HG02759 (cell line): ENCODE measurements around the gene MUC5AC.
"Not testable (repeated sequence)": the region's sequence is repeated elsewhere in the genome, so short reads cannot be mapped to it uniquely, and the experiment has no call there.

Source experiments
- ATAC-seq: cut with Tn5 transposase; IDR thresholded peaks from one replicate; pipeline ENCODE4 v1.9.1; 2021; ENCODE audit warnings: mild to moderate bottlenecking, moderate library complexity; ENCODE audit not compliant: unreplicated experiment

MUC5AC gene

DNA sequence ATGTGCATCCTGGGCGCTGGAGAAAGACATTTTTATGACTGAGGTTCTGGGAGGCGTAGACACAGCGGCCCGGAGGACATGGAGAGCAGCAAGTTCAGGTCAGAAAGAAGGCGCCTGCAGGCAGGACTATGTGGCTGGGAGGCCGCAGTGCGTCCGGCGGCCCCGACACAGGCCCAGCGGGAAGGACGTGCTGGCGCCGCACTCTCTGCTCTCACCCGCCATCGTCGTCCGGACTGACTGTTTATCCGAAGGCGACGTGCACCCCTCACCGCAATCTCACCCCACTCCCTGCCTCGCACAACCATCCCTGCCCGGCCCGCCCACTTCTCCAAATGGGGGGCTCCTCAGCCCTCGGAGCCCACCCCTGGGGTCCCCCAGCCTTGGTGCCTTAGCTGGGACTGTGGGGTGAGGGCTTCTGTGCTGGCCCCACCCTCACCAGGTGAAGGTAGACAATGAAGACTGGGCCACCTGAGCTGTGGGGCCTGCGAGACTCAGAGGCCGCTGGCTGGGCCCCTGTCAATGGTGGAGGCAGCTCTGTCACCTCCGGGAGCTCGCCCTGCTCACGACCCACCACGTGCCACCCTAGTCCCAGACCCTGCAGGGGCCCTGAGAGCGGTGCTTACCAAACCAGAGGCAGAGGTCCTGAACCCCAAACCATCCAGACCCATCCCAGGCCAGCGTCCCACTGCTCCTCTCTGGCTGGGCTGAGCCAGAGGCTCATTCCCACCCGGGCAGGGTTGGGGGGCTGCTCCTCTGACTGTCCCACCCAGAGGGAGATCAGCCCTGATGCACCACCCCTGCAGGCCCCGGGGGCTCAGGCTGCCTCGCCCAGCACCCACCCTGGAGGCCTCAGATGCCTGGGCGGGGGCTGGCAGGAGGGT lies 48.9 kb downstream of the MUC5AC start:
- ATAC-seq, result no peak

GRCh38 chr11:1207401-1208143 lies 49.8 kb downstream of the MUC5AC start:
- ATAC-seq, result no peak

GRCh38 chr11:1208144-1208393 lies 50.3 kb downstream of the MUC5AC start:
- no peak for ATAC-seq

DNA sequence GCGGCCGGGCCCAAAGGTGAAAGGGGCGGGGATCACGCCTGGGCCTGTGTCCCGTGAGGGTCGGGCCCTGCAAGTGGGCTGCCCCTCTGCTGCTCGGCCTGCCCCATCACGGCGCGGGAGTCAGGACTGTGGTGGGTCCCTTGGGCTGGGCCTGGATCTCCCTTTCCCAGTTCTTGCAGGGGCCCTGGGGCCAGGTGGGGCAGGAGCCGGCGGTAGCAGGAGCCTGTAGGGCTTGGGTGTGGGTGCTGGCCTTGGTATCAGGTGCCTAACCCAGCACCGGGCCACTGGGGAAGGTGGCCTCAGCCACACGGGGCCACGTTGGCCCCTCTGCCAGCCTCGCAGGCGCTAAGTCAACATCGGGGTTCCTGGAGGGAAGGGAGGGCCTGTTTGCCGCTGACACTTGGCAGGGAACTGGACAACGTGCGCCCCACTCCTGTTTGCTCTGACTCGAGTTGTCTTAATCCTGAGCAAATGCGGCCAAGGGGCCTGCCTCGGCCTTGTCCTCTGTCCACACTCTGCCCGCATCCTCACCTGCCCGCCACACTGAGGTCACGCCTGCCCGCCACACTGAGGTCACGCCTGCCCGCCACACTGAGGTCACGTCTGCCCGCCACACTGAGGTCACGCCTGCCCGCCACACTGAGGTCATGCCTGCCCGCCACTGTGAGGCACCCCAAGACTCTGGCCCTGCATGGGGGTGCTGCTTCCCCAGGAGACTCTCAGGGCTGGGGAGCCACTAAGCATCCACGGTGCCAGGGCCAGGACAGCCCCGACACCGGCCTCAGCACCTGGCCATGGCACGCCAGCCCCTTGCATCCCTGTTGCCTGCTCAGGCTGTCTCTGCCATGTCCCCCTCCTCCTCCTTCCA lies 50.9 kb downstream of the MUC5AC start:
- ATAC-seq, result no peak

DNA sequence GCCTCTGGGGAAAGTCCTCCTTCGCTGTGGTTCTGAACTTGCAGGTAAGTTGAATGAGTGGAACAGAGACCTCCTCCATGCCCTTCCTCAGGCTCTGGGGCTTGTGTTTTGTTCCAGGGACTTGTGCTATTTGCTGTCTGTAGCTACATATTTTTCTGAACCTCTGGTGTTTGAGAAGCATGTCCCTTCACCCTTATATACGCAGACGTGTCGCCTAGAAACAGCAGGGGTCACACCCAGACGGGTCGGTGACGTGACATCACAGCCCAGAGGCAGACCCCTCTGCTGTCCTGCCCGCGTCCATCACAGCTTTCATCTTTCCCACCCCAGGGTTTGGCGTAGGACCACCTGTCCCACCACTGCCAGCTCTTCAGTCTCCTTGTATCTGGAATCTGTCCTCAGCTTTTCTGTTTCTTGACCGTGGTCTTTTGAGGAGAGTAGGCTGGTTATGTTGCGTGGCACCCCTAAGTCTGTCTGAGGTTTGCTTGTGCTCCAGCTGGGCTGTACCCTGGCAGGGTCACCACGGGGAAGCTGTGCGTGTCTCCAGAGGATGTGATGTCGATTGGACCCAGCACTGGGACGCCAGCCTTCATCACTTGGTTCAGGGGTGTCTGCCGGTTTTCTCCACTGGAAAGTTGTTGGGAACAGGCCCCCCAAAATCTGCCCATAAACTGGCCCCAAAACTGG lies 51.8 kb downstream of the MUC5AC start:
- no peak for ATAC-seq

DNA sequence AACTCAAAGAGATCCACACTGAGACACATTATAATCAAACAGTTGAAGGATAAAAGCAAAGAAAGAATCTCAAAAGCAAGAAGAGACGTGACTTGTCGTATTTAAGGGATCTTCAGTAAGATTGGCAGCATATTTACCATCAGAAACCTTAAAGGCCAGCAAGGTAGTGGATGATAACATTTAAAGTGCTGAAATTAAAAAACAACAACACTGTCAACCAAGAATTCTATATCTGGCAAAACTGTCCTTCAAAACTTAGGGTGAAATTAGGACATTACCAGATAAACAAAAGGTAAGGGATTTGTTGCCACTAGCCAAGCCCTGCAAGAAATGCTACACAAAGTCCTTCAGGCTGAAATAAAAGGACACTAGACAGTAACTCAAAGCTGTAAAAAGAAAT lies 54.1 kb downstream of the MUC5AC start:
- no peak for ATAC-seq

DNA sequence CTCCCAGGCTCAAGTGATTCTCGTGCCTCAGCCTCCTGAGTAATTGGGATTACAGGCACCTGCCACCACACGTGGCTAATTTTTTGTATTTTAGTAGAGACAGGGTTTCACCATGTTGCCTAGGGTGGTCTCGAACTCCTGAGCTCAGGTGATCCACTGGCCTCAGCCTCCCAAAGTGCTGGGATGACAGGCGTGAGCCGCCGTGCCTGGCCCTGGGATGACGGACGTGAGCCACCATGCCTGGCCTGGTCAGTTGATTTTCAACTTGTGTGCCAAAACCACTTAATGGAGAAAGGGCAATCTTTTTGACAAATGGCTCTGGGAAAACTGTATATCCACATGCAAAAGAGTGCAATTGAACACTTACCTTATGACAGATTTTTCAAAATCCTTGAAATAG lies 58.1 kb downstream of the MUC5AC start:
- not testable (repeated sequence) for ATAC-seq

- ATAC-seq, result no peak
These were observed 59.4 kb downstream of the MUC5AC start for GRCh38 chr11:1217151-1217550.

DNA sequence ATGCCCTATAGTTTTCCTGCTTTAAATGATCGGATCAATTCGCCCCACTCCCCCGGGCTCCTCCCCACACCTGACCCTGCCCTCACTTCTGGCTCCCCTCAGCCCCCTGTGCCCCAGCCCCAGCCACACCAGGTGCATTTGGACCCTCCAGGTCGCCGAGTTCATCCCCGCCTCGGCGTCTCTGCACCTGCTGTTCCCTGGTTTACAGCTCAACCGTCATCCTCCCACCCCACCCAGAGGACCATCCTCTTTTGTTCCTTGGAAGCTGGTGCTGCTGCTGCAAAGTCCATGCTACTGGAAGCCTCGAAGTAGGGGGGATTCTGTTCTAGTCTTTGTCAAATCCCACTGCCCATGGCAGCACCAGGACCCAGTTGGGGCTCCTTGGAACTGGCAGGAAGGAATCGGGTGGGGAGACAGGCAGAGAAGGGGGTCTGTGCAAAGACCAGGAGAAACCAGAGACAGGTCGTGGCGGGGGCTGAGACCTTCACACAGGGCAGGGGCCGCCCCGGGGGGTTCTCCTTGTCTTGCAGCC lies 60.6 kb downstream of the MUC5AC start:
- ATAC-seq, result no peak

GRCh38 chr11:1218788-1219445 lies 61.2 kb downstream of the MUC5AC start:
- ATAC-seq, result no peak

GRCh38 chr11:1219446-1219833 lies 61.7 kb downstream of the MUC5AC start:
- ATAC-seq, result no peak

DNA sequence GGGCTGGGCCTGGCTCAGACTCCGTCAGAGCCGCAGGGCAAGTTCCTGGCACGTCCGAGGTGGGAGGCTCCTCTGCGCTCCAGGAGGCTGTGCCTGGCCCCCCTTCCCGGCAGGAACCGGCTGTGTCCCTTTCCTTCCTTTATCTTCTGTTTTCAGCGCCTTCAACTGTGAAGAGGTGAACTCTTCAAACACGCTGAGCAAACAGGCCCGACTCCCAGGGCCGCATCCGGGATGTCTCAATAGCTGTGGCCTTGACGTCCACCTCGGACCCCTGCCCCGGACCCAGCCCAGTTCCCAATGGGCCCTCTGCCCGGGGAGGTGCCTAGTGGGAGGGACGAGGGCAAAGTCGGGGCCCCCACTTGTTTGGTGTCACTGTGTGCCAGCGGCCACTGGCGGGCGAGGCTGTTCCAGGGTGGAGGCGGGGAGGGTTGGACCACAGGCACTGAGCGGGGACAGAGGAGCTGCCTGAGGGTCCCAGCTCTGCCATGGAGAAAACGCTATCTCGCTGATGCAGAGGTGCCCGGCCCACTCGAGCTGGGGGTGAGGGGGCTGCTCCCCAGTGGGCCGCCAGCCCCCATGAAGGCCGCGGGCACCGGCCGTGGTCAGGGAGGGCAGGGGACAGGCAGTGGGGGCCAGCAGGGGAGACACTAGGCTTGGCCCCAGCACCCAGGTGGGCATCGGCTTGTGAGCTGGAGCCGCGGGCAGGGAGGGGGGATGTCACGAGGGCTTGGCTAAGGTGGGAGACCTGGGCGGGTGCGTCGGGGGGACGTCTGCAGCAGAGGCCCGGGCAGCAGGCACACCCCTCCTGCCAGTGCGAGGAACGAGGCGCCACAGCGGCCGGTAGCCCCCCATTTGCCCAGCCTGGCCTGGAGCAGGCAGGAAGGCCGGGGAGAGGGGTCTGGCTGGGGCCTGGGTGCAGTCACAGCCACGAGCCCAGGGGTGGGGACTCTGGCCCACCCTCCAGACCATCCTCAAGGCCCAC lies 62.4 kb downstream of the MUC5AC start:
- no peak for ATAC-seq

DNA sequence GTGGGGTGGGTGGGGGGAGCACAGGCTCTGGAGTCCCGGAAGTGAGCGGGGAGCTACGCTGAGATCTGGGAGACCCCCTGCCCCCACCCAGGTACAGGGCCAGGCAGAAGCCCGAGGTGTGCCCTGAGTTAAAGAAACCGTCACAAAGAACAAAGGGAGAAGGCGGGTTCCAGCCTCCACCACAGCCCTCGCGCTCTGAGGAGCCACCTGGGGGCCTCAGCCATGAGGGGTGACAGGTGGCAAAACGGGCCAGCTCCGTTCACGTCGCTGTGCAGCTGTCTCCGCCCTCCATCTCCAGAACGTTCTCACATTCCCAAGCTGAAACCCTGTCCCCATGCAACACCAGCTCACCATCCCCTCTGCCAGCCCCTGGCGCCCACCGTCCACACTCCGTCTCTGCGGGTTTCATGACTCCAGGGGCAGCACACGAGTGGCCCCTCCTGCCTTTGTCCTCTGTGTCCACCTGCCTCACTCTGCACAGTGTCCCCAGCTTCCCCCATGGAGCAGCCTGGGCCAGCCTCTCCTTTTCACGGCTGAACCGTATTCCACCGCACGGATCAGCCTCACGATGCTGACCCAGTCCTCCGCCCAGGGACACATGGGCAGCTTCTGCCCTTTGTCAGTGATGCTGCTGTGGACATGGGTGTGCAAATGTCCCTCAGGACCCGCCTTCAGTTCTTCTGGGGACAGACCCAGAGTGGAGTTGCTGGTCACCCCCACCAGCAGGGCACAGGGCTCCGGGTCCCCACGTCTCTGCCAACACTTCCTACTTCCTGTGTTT lies 63.4 kb downstream of the MUC5AC start:
- no peak for ATAC-seq

DNA sequence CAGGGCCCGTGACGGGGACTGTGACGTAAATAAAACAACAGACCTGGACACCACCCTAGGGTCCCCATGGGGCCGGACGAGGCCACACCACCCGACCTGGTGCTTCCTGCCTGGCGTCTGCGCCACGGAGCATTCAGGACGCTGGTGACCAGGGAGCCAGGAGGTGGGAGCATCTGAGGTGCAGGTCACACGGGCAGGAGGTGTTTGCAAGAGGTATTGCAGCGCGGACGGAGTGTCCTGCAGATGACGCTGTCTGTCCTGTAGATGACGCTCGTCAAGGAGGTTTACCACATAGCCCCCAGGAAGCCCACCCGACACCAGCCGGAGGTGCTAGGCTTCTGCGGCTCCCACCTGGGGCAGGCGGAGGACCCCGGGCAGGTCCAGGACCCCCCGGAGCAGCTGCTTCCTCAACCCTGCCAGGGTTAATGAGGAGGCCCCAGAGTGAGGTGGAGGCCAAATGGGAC lies 64.1 kb downstream of the MUC5AC start:
- no peak for ATAC-seq

DNA sequence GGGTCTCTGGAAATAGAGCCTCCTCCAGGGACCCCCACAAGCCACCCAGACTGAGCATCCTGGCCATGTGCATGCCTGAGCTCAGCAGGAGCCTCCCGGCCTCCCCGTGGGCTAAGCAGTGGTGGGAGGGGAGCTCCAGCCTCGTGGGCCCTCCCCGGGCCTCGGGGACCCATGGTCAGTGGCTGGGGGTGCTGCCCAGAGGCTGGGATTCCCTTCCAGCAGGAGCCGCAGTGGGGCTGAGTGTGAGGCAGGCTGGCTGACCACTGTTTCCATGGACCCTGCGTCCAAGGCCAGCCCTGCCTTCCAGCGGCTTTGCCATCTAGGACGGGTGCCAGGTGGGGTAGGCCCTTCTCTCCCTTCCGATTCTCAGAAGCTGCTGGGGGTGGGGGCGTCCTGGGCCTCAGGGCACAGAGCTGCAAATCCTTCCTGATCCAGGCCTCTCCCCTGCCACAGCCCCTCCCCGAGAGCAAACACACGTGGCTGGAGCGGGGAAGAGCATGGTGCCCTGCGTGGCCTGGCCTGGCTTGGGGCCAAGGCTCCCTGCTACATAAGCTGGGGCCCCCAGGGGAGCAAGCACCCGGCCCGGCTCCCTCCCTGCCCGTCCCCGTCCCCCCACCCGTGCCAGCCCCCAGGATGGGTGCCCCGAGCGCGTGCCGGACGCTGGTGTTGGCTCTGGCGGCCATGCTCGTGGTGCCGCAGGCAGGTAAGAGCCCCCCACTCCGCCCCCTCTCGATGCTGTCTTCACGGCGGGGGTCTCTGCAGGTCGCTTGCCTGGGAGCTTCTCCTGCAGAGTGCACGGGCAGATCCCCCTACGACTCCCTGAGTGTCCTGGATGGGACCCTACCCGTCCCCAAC lies 65.0 kb downstream of the MUC5AC start, which contains the start of gene MUC5B:
Gene MUC5B, plus strand, starts transcription at position 576 of the 855 bp plus-strand sequence. Its CDS starts 58 bp downstream, at position 634.
- no peak for ATAC-seq

- ATAC-seq, result no peak
These were observed 65.8 kb downstream of the MUC5AC start for GRCh38 chr11:1223346-1224110.
